MCF 10A (cell line): ENCODE data around the gene CCDC9. TPM values are rescaled to one million over a fixed set of nuclear protein-coding genes. Genes with fewer than 3 reads are reported as not detected.

Source experiments
- BruUV-seq: library from RNA; stranded (reverse); fragments of 400-500 nt; replicated peaks from 2 replicates; lab custom pipeline; 2021; lab: Mats Ljungman, UMichigan
- CTCF ChIA-PET: fragments of 300-600 bp; sonication (Branson Sonifier 250); formaldehyde crosslinking; extraction: SDS; loops from one replicate; lab custom pipeline; 2021; ENCODE audit warnings: antibody characterized with exemption, inconsistent platforms; lab: Yijun Ruan, JAX
- POLR2A ChIA-PET: fragments of 300-600, 350-650 bp; sonication (Branson Sonifier 250); formaldehyde crosslinking; extraction: SDS; loops from one replicate; lab custom pipeline; 2020; ENCODE audit warnings: antibody characterized with exemption, inconsistent platforms; lab: Yijun Ruan, JAX
- DNase-seq: peaks from one replicate; pipeline ENCODE4 v3.0.0-alpha.2; 2018; ENCODE audit not compliant: unreplicated experiment
- H3K27ac Mint-ChIP-seq: one replicate; pipeline ENCODE4 v1.8.0; 2022; ENCODE audit warnings: mild to moderate bottlenecking, low read depth, mixed read lengths; ENCODE audit not compliant: unreplicated experiment
- H3K27me3 Mint-ChIP-seq: one replicate; pipeline ENCODE4 v1.8.0; 2022; ENCODE audit warnings: mixed read lengths; ENCODE audit not compliant: insufficient read depth, unreplicated experiment
- H3K36me3 Mint-ChIP-seq: one replicate; pipeline ENCODE4 v1.8.0; 2022; ENCODE audit warnings: mild to moderate bottlenecking, moderate library complexity, mixed read lengths; ENCODE audit not compliant: insufficient read depth, unreplicated experiment
- H3K4me1 Mint-ChIP-seq: one replicate; pipeline ENCODE4 v1.8.0; 2022; ENCODE audit warnings: mixed read lengths; ENCODE audit not compliant: insufficient read depth, unreplicated experiment
- H3K4me3 Mint-ChIP-seq: one replicate; pipeline ENCODE4 v1.8.0; 2022; ENCODE audit warnings: mild to moderate bottlenecking, moderate library complexity, mixed read lengths; ENCODE audit not compliant: unreplicated experiment
- H3K9me3 Mint-ChIP-seq: one replicate; pipeline ENCODE4 v1.8.0; 2022; ENCODE audit warnings: mixed read lengths; ENCODE audit not compliant: unreplicated experiment
- CTCF ChIP-seq: fragments of 200-600 bp; IDR thresholded peaks from one replicate; pipeline ENCODE4 v1.8.0; 2022; ENCODE audit warnings: antibody characterized with exemption, mild to moderate bottlenecking; ENCODE audit not compliant: unreplicated experiment
- intact Hi-C: fragments of 100-400 bp; cut with micrococcal nuclease; formaldehyde crosslinking; loops from 2 replicates; pipeline ENCODE4 v1.14.1; 2022
- total RNA-seq: library from RNA; stranded (reverse); gene quantifications from 2 replicates; pipeline ENCODE4 v1.2.3, GENCODE V29; 2022

The CCDC9 gene
- total RNA-seq, 1 experiment from 2014 or later, result 39.0 TPM

GRCh38 chr19:47232422-47233211 is 23.7 kb upstream of the CCDC9 start:
- ChIA-PET POLR2A (interaction anchor here (0.6 to 3.7 kb wide), 26 partner anchors 8 to 487 kb away, joined by 3 to 46 read pairs (median 5); partner anchors contain the start of genes CCDC9, SAE1 and ZC3H4), CTCF (interaction anchor here (0.6 to 1.2 kb wide), 6 partner anchors 9 to 578 kb away, joined by 3 to 8 read pairs (median 4); no protein-coding TSS in a partner anchor)
- Mint-ChIP-seq H3K27ac (peak overlapping the region; percentile 87), H3K4me1 (peaks cover 12% of the 10 kb centered on the region), H3K9me3 (no peaks in the 10 kb centered on the region), H3K27me3 (no peaks in the 10 kb centered on the region), H3K4me3 (no peak overlapping the region), H3K36me3 (no peaks in the 10 kb centered on the region)
- DNase-seq, result peak; percentile 80
- intact Hi-C loops, result loop anchor here (1.0 kb wide), 1 partner anchor 12 kb away; no protein-coding TSS in a partner anchor
- BruUV-seq, result no TSS peak
- TF ChIP-seq CTCF, result no peak

GRCh38 chr19:47236072-47236675 is 20.2 kb upstream of the CCDC9 start:
- POLR2A ChIA-PET, result interaction anchor here (0.9 to 1.0 kb wide), 2 partner anchors 8 to 10 kb away, joined by 3 to 4 read pairs; no protein-coding TSS in a partner anchor
- CTCF ChIA-PET, result interaction anchor here (0.7 to 3.6 kb wide), 2 partner anchors 11 to 14 kb away, joined by 3 to 16 read pairs; no protein-coding TSS in a partner anchor
- Mint-ChIP-seq H3K27me3 (no peaks in the 10 kb centered on the region), H3K4me1 (peaks cover 12% of the 10 kb centered on the region), H3K4me3 (no peak overlapping the region), H3K9me3 (no peaks in the 10 kb centered on the region), H3K27ac (no peak overlapping the region), H3K36me3 (no peaks in the 10 kb centered on the region)
- DNase-seq, result no peak
- BruUV-seq, result no TSS peak
- TF ChIP-seq CTCF, result no peak
- intact Hi-C loops, result no loop called here

- Mint-ChIP-seq H3K4me3 (no peak overlapping the region), H3K27me3 (no peaks in the 10 kb centered on the region), H3K4me1 (no peaks in the 10 kb centered on the region), H3K36me3 (peaks cover 7% of the 10 kb centered on the region), H3K27ac (no peak overlapping the region), H3K9me3 (no peaks in the 10 kb centered on the region)
- BruUV-seq, result no TSS peak
- DNase-seq, result no peak
- ChIA-PET CTCF (interaction anchor here (0.6 to 0.8 kb wide), 2 partner anchors 8 to 273 kb away, joined by 3 read pairs; no protein-coding TSS in a partner anchor), POLR2A (no interaction called here)
- TF ChIP-seq CTCF, result no peak
- intact Hi-C loops, result no loop called here
Measured at GRCh38 chr19:47239152-47239551, 17.2 kb upstream of the CCDC9 start.
